Lower lobe of right lung (tissue), 2 donors: Measurements from ENCODE around the gene MT1H. TPM values are rescaled to one million over a fixed set of nuclear protein-coding genes. Genes with fewer than 3 reads are reported as not detected.
"Not testable (repeated sequence)": the region's sequence is repeated elsewhere in the genome, so short reads cannot be mapped to it uniquely, and the experiment has no call there.

Experiments
- ATAC-seq, 2 donors: fragments of 200-7000 bp; cut with Tn5 transposase; one replicate each; pipeline ENCODE4 v1.9.1; 2020 to 2022; ENCODE audit warnings: mild to moderate bottlenecking in 2 of 2, moderate library complexity in 2 of 2
- DNase-seq: peaks from one replicate; pipeline ENCODE4 v3.0.0-alpha.2; 2020
- H3K27ac ChIP-seq: fragments of 200-600 bp; one replicate; pipeline ENCODE4 v1.8.0; 2022
- H3K27me3 ChIP-seq: fragments of 200-600 bp; one replicate; pipeline ENCODE4 v1.8.0; 2022; ENCODE audit warnings: low read depth
- H3K36me3 ChIP-seq: fragments of 200-600 bp; one replicate; pipeline ENCODE4 v1.8.0; 2022; ENCODE audit warnings: mild to moderate bottlenecking
- H3K4me1 ChIP-seq: fragments of 200-600 bp; one replicate; pipeline ENCODE4 v1.8.0; 2022
- H3K4me3 ChIP-seq: fragments of 200-600 bp; one replicate; pipeline ENCODE4 v1.8.0; 2022; ENCODE audit warnings: mild to moderate bottlenecking
- H3K9me3 ChIP-seq: fragments of 200-600 bp; one replicate; pipeline ENCODE4 v1.8.0; 2022
- CTCF ChIP-seq: fragments of 200-600 bp; IDR thresholded peaks from one replicate; pipeline ENCODE4 v1.8.0; 2022; ENCODE audit warnings: antibody characterized with exemption, mild to moderate bottlenecking
- intact Hi-C: fragments of 100-400 bp; cut with DNase I; formaldehyde crosslinking; loops from one replicate; pipeline ENCODE4 v1.11.0; 2022
- total RNA-seq: library from RNA; stranded (reverse); fragmentation: NEBNext Ultra II Directional; extraction: Animal tissue kit (Norgen Biotek cat#: 25700); gene quantifications from one replicate; pipeline ENCODE4 v1.2.1, GENCODE V29; 2021
- donor health status: DM: no; HTN: yes; CAD: no; lungs with severe emphysema.

MT1H gene
- total RNA-seq, 1 donor from 2014 or later = 4.3 TPM

DNA sequence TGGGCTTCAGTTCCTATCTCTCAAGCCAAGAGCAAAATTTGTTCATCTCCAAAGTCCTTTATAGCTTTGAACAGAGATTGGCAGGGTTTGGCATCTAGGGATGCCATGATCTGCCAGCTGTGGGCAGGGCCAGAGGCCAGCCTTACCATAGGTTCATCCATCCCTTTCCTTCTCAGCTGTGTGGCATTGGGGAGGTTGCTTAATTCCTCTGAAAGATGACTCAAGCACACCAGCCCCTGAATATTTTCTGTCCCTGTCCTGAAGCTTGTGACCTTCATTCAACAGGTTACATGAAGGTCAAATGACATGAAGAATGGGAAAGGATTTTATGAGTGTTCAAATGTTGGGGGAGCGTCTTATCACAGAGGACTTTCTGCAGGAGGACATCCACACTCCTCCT is 5.1 kb upstream of the MT1H start:
- TF ChIP-seq CTCF = no peak
- Histone ChIP-seq H3K27ac (no peak overlapping the region), H3K4me1 (peaks cover 11% of the 10 kb centered on the region), H3K4me3 (no peak overlapping the region), H3K36me3 (no peaks in the 10 kb centered on the region), H3K9me3 (no peaks in the 10 kb centered on the region), H3K27me3 (peaks cover 61% of the 10 kb centered on the region)
- ATAC-seq = no peak
- intact Hi-C loops = no loop called here
- no peak for DNase-seq

- peaks cover 13% of the 10 kb centered on the region for H3K4me1 ChIP-seq
- H3K27ac ChIP-seq, H3K4me3 ChIP-seq, ATAC-seq, DNase-seq, intact Hi-C loops, H3K9me3 ChIP-seq, H3K36me3 ChIP-seq: not testable (repeated sequence)
- H3K27me3 ChIP-seq = peaks cover 71% of the 10 kb centered on the region
Measured at GRCh38 chr16:56665286-56666261, 4.0 kb upstream of the MT1H start.

- Histone ChIP-seq H3K4me3 (peak within 1 kb of the TSS; percentile 27), H3K27me3 (peaks cover 74% of the 10 kb centered on the region), H3K27ac (no peak within 1 kb of the TSS)
Measured at GRCh38 chr16:56667581-56668571, 1.7 kb upstream of the MT1H start, which contains the start of gene MT1G. Gene MT1G (minus strand): TSS chr16:56668065. CDS start chr16:56667993, 72 bp downstream.

GRCh38 chr16:56669840-56670619 is 416 bp downstream of the MT1H start:
- no peak overlapping the region for H3K27ac ChIP-seq
- no peak overlapping the region for H3K4me3 ChIP-seq
- DNase-seq (no peak), ATAC-seq (no peak)
- H3K36me3 ChIP-seq = no peaks in the 10 kb centered on the region
- peaks cover 13% of the 10 kb centered on the region for H3K4me1 ChIP-seq
- H3K9me3 ChIP-seq = no peaks in the 10 kb centered on the region
- TF ChIP-seq CTCF = no peak
- intact Hi-C loops = no loop called here
- H3K27me3 ChIP-seq = peaks cover 64% of the 10 kb centered on the region

More at GRCh38 chr16:56667581-56668571, 1.7 kb upstream of the MT1H start, which contains the start of gene MT1G:
- peaks cover 13% of the 10 kb centered on the region for H3K4me1 ChIP-seq
- no peak for TF ChIP-seq CTCF
- peak; percentile 82 for ATAC-seq
- intact Hi-C loops = no loop called here
- no peaks in the 10 kb centered on the region for H3K36me3 ChIP-seq
- peak; percentile 59 for DNase-seq
- no peaks in the 10 kb centered on the region for H3K9me3 ChIP-seq

DNA sequence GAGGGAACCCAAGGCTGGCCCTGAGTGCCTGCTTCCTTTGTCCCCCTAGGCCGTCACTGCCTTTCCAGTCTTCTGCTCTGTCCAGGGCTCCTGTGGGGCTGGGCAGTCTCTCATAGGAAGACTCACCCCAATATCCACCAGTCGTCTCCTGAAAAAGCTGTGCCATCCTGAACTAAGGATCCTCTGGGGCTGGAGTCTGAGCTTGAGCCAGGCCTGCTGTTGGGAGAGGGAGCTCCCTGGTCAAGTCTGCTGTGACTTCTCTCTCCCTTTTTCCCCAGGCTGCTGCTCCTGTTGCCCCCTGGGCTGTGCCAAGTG is 963 bp downstream of the MT1H start:
- Histone ChIP-seq H3K4me1 (peaks cover 14% of the 10 kb centered on the region), H3K27me3 (peaks cover 64% of the 10 kb centered on the region), H3K4me3 (no peak overlapping the region), H3K27ac (no peak overlapping the region), H3K9me3 (no peaks in the 10 kb centered on the region), H3K36me3 (no peaks in the 10 kb centered on the region)
- DNase-seq (no peak), ATAC-seq (no peak)
- intact Hi-C loops = no loop called here
- TF ChIP-seq CTCF = no peak

DNA sequence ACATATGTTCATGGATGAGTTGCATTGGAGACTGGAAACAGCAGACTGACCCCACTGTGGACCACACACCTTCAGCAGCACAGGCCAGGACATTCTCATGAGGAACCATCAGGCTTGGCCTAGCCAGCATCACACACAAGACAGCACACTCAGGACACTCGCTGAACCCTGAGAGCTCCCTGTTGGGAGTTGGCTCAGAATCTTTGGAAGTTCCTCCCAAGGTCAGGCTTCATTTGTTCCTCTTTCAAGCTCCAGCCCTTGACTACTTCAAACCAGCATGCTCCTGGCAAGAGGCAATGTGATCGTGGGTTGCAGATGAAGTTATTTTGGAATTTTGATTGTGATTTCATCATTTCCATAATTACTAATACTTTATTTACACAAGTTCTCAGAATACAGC is 2.1 kb downstream of the MT1H start:
- peaks cover 21% of the 10 kb centered on the region for H3K4me1 ChIP-seq
- H3K36me3 ChIP-seq, H3K4me3 ChIP-seq, ATAC-seq, H3K27ac ChIP-seq, intact Hi-C loops, DNase-seq, H3K9me3 ChIP-seq: not testable (repeated sequence)
- H3K27me3 ChIP-seq = peaks cover 70% of the 10 kb centered on the region

- not testable (repeated sequence) for H3K36me3 ChIP-seq
Measured at GRCh38 chr16:56672171-56672570, 2.6 kb downstream of the MT1H start.

More at GRCh38 chr16:56672171-56672570, 2.6 kb downstream of the MT1H start:
- intact Hi-C loops, H3K4me3 ChIP-seq, H3K27ac ChIP-seq, DNase-seq, ATAC-seq, H3K9me3 ChIP-seq: not testable (repeated sequence)
- H3K27me3 ChIP-seq = peaks cover 70% of the 10 kb centered on the region
- H3K4me1 ChIP-seq = peaks cover 21% of the 10 kb centered on the region
